Measurements from ENCODE around the gene CALU.
A peak's percentile ranks its signal among the peaks of the same experiment; 100 is the strongest.

The CALU gene

GRCh38 chr7:128735436-128735835 lies 3.7 kb upstream of the CALU start:
- TF ChIP-seq EZH2phosphoT487 (conservative IDR thresholded peaks at IDR 0.05; ENCODE audit: low read length): no peak
- no peak for TF ChIP-seq CTCF (IDR thresholded peaks at IDR 0.05; ENCODE audit: insufficient read depth, low read length, poor library complexity, severe bottlenecking)
- Histone ChIP-seq H3F3A (ENCODE audit: insufficient read depth) (0 out of 2 replicates have a peak, but pooled peaks cover 4% of the 10 kb centered on the region), H3K36me3 (ENCODE audit: low read length) (no peaks in the 10 kb centered on the region), H3K79me2 (ENCODE audit: insufficient read depth, low read length) (peaks cover 12% of the 10 kb centered on the region), H3K9me2 (replicated peaks; ENCODE audit: insufficient read depth, low read length) (no peaks in the 10 kb centered on the region), H3K4me3 (ENCODE audit: insufficient read depth, low read length, poor library complexity, severe bottlenecking) (no peak overlapping the region), H3K27ac (ENCODE audit: low read depth, low read length) (no peak overlapping the region), H3K27me3 (ENCODE audit: low read length) (no peaks in the 10 kb centered on the region), H3K9ac (ENCODE audit: low read length) (no peak overlapping the region), H3K9me3 (ENCODE audit: insufficient read depth, low read length) (no peaks in the 10 kb centered on the region), H3K4me2 (ENCODE audit: low read depth, low read length, poor library complexity, severe bottlenecking) (no peak overlapping the region), H4K20me1 (ENCODE audit: low read depth, low read length) (no peaks in the 10 kb centered on the region; the same call in 1 of the 2 replicates), H2AFZ (ENCODE audit: low read depth, low read length, severe bottlenecking) (no peak overlapping the region)

- TF ChIP-seq EZH2phosphoT487 (conservative IDR thresholded peaks at IDR 0.05; ENCODE audit: low read length) (no peak), CTCF (IDR thresholded peaks at IDR 0.05; ENCODE audit: insufficient read depth, low read length, poor library complexity, severe bottlenecking) (no peak)
- Histone ChIP-seq H3K4me3 (ENCODE audit: insufficient read depth, low read length, poor library complexity, severe bottlenecking) (no peak overlapping the region), H3K79me2 (ENCODE audit: insufficient read depth, low read length) (peaks cover 32% of the 10 kb centered on the region), H3K27me3 (ENCODE audit: low read length) (no peaks in the 10 kb centered on the region), H3K9ac (ENCODE audit: low read length) (no peak overlapping the region), H3K36me3 (ENCODE audit: low read length) (no peaks in the 10 kb centered on the region), H3K9me2 (replicated peaks; ENCODE audit: insufficient read depth, low read length) (no peaks in the 10 kb centered on the region), H4K20me1 (ENCODE audit: low read depth, low read length) (peaks cover 4% of the 10 kb centered on the region; the same call in 1 of the 2 replicates), H3K4me2 (ENCODE audit: low read depth, low read length, poor library complexity, severe bottlenecking) (no peak overlapping the region), H3K27ac (ENCODE audit: low read depth, low read length) (no peak overlapping the region), H3K9me3 (ENCODE audit: insufficient read depth, low read length) (no peaks in the 10 kb centered on the region), H2AFZ (ENCODE audit: low read depth, low read length, severe bottlenecking) (no peak overlapping the region), H3F3A (ENCODE audit: insufficient read depth) (0 out of 2 replicates have a peak, but pooled peaks cover 4% of the 10 kb centered on the region)
These were observed 1.7 kb upstream of the CALU start for GRCh38 chr7:128737441-128737840.

GRCh38 chr7:128737867-128738385 lies 1.2 kb upstream of the CALU start:
- Histone ChIP-seq H3K4me3 (ENCODE audit: insufficient read depth, low read length, poor library complexity, severe bottlenecking) (no peak overlapping the region), H3K9me3 (ENCODE audit: insufficient read depth, low read length) (no peaks in the 10 kb centered on the region), H3K9ac (ENCODE audit: low read length) (peak overlapping the region; percentile 83; the same call in 1 of the 2 replicates), H3K4me2 (ENCODE audit: low read depth, low read length, poor library complexity, severe bottlenecking) (peak overlapping the region; percentile 82), H3K27me3 (ENCODE audit: low read length) (no peaks in the 10 kb centered on the region), H3K79me2 (ENCODE audit: insufficient read depth, low read length) (peaks cover 37% of the 10 kb centered on the region), H4K20me1 (ENCODE audit: low read depth, low read length) (peaks cover 4% of the 10 kb centered on the region; the same call in 1 of the 2 replicates), H3K27ac (ENCODE audit: low read depth, low read length) (no peak overlapping the region), H3K9me2 (replicated peaks; ENCODE audit: insufficient read depth, low read length) (no peaks in the 10 kb centered on the region), H3K36me3 (ENCODE audit: low read length) (no peaks in the 10 kb centered on the region), H3F3A (ENCODE audit: insufficient read depth) (0 out of 2 replicates have a peak, but pooled peaks cover 4% of the 10 kb centered on the region), H2AFZ (ENCODE audit: low read depth, low read length, severe bottlenecking) (peak overlapping the region; percentile 73)
- TF ChIP-seq CTCF (IDR thresholded peaks at IDR 0.05; ENCODE audit: insufficient read depth, low read length, poor library complexity, severe bottlenecking) (no peak), EZH2phosphoT487 (conservative IDR thresholded peaks at IDR 0.05; ENCODE audit: low read length) (no peak)

Measured in SU-DHL-6 (cell line).